ENCODE measurements around the gene TNPO3. TPM values are rescaled to one million over a fixed set of nuclear protein-coding genes. Genes with fewer than 3 reads are reported as not detected.
A peak's percentile ranks its signal among the peaks of the same experiment; 100 is the strongest.

Gene TNPO3
- polyA plus RNA-seq, 1 of the 3 experiments (the other 2 are of a cell fraction): 27.8 TPM

DNA sequence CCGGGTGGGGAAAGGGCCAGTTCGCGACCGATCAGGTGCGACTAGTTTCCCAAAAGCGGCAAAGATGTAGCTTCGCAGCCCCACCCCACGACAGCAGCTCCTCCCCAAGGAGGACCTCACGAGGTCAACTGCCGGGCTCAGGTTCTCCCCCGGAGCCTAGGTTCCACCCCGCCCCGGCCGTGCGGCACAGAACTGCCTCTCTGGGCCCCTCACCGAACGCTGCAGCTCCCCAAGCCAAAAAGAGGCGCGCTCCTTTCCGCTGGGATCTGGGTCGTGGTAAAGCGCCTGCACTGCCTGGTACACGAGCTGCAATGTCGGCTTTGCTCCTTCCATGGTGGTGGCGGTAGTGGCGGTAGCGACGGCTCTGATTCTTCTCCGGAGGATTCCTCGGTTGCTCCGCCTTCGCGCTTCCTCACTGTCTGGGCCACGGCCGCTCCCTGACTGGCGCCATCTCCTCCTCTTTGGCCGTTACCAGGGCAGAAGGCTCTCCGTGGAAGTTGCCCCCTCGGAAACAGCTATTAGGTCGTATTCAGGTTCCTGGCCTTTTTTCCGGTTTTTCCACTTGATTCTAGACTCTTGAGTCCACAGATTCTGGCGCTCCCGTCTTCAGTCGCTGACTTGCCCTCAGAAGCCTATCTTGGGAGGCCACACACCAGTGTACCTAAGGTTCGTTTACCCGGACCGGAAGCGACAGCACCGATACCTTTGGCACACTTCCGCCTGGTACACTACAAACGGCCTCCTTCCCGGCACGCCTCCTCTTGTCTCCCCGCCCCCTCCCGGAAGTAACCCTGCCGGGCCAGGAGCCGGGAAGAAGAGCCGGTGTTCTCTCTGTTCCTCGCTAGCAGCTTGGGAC, at the start of gene TNPO3 (continued):
- TF ChIP-seq SMC3 (IDR thresholded peaks at IDR 0.05; ENCODE audit: low read depth, low read length): no peak
- peak; percentile 75 for TF ChIP-seq RCOR1 (IDR thresholded peaks at IDR 0.05; ENCODE audit: low read length)
- no peak for TF ChIP-seq USF1 (IDR thresholded peaks at IDR 0.05; ENCODE audit: borderline replicate concordance, low read depth)
- TF ChIP-seq ELF1 (IDR thresholded peaks at IDR 0.05): peak; percentile 97
- TF ChIP-seq NRF1 (IDR thresholded peaks at IDR 0.05; ENCODE audit: low read depth, low read length): no peak
- TF ChIP-seq TCF12 (IDR thresholded peaks at IDR 0.05): peak; percentile 39; the same call in 1 of the 2 replicates
- TF ChIP-seq RAD21 (IDR thresholded peaks at IDR 0.05; ENCODE audit: low read length): no peak
- peak; percentile 97 for TF ChIP-seq GABPA (IDR thresholded peaks at IDR 0.05; ENCODE audit: low read depth)
- no peak for TF ChIP-seq JUND (IDR thresholded peaks at IDR 0.05)
- TF ChIP-seq, protein P1, sequence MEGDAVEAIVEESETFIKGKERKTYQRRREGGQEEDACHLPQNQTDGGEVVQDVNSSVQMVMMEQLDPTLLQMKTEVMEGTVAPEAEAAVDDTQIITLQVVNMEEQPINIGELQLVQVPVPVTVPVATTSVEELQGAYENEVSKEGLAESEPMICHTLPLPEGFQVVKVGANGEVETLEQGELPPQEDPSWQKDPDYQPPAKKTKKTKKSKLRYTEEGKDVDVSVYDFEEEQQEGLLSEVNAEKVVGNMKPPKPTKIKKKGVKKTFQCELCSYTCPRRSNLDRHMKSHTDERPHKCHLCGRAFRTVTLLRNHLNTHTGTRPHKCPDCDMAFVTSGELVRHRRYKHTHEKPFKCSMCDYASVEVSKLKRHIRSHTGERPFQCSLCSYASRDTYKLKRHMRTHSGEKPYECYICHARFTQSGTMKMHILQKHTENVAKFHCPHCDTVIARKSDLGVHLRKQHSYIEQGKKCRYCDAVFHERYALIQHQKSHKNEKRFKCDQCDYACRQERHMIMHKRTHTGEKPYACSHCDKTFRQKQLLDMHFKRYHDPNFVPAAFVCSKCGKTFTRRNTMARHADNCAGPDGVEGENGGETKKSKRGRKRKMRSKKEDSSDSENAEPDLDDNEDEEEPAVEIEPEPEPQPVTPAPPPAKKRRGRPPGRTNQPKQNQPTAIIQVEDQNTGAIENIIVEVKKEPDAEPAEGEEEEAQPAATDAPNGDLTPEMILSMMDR (IDR thresholded peaks at IDR 0.05): no peak; the same call in 1 of the 2 replicates
- no peak for TF ChIP-seq USF2 (IDR thresholded peaks at IDR 0.05; ENCODE audit: borderline replicate concordance, low read depth, low read length)

DNA sequence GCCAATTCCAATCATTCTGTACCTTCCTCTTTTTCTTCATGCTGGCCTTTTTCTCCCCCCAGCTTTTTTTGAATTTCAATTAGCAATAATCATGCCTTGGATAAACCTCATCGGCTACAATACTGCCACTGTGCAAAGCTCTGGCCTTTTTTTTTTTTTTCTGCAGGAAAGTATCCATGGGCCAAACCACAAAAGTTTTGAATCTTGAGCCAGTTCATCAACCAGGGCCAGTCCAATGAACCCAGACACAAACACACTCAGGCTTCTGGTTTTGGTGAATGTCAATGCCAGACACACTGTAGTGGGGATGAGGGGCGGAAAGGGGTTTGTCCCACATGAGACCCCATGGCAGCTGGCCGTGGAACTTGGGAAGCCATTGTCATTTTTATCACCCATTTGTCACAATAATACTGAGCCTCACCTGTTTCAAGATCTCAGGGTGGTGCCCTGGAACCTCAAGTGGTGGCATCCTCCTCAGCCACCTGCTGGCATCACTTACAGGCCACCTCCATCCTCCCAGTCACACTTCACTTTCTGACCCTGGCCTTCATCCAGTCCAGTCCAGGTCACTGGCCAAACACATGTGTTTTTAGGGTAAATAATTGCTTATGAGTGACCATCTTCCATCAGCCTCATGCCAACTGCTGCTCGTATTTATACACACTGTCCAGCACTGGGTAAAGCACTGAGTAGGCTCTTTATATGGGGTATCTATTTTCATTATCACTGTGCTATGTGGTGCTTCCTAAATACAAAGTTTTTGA, 48.8 kb upstream of the TNPO3 start:
- Histone ChIP-seq H3K9ac (no peak overlapping the region), H3K4me1 (ENCODE audit: control insufficient read depth in 1 of 2, insufficient read depth in 2 of 2, low read depth in 1 of 2, low read length in 1 of 2) (no peaks in the 10 kb centered on the region), H3F3A (replicated peaks; ENCODE audit: insufficient read depth) (no peaks in the 10 kb centered on the region), H3K36me3 (replicated peaks in 1 of 2; ENCODE audit: control insufficient read depth in 1 of 2, insufficient read depth in 2 of 2, low read length in 1 of 2) (no peaks in the 10 kb centered on the region), H4K20me1 (ENCODE audit: insufficient read depth) (no peaks in the 10 kb centered on the region), H3K9me3 (no peaks in the 10 kb centered on the region), H3K9me2 (no peaks in the 10 kb centered on the region), H2AFZ (ENCODE audit: low read depth) (no peak overlapping the region), H3K27ac (ENCODE audit: low read depth in 2 of 2, low read length in 1 of 2) (no peak overlapping the region), H3K4me3 (ENCODE audit: low read depth in 2 of 2, low read length in 1 of 2) (no peak overlapping the region), H3K4me2 (no peak overlapping the region), H3K79me2 (ENCODE audit: insufficient read depth) (no peaks in the 10 kb centered on the region), H3K27me3 (ENCODE audit: insufficient read depth) (no peaks in the 10 kb centered on the region)
- TF ChIP-seq JUND (IDR thresholded peaks at IDR 0.05): no peak
- TF ChIP-seq YY1 (IDR thresholded peaks at IDR 0.05; ENCODE audit: low read depth): no peak
- TF ChIP-seq PBX3 (IDR thresholded peaks at IDR 0.05): no peak
- TF ChIP-seq USF1 (IDR thresholded peaks at IDR 0.05; ENCODE audit: borderline replicate concordance, low read depth): no peak
- TF ChIP-seq FOSL2 (IDR thresholded peaks at IDR 0.05; ENCODE audit: borderline replicate concordance, low read depth): no peak
- TF ChIP-seq, protein P2, sequence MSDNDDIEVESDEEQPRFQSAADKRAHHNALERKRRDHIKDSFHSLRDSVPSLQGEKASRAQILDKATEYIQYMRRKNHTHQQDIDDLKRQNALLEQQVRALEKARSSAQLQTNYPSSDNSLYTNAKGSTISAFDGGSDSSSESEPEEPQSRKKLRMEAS (IDR thresholded peaks at IDR 0.05; ENCODE audit: low read depth): no peak
- no peak for TF ChIP-seq EZH2phosphoT487 (IDR thresholded peaks at IDR 0.05; ENCODE audit: borderline replicate concordance, low read depth)
- TF ChIP-seq TAF1 (IDR thresholded peaks at IDR 0.05; ENCODE audit: borderline replicate concordance, low read depth, low read length): no peak
- no peak for TF ChIP-seq NFIC (IDR thresholded peaks at IDR 0.05; ENCODE audit: borderline replicate concordance)
- no peak for TF ChIP-seq RFX5 (IDR thresholded peaks at IDR 0.05; ENCODE audit: low read length)
- POLR2A ChIA-PET: interaction anchor here (0.6 kb wide), 1 partner anchor 85 kb away, joined by 3 read pairs; the partner anchor contains the start of gene SMO
- no peak for DNase-seq
- WGBS (ENCODE audit: low lambda C conversion rate): 74% methylated on average over 4 of the region's 4 CpGs
- CTCF ChIA-PET: interaction anchor here (1.1 to 6.6 kb wide), 5 partner anchors 8 to 627 kb away, joined by 3 to 70 read pairs (median 3); partner anchors contain the start of gene METTL2B

All from SK-N-SH (cell line).